SK-N-SH (cell line): ENCODE measurements around the gene ATP4A.

Experiments used
- EP300 ChIP-seq, 2 experiments: IDR thresholded peaks; 2 replicates each; pipeline versions ENCODE4 v1.4.0 to v1.6.1; 2012; ENCODE audit warnings: borderline replicate concordance in 1 of 2, low read depth in 1 of 2, low read length in 1 of 2
- FOXJ3 ChIP-seq: sonication (generic); formaldehyde crosslinking; IDR thresholded peaks from 2 replicates; pipeline ENCODE4 v1.5.1; 2020; ENCODE audit warnings: mild to moderate bottlenecking, missing genetic modification reagents
- POLR2AphosphoS5 ChIP-seq: IDR thresholded peaks from 2 replicates; pipeline ENCODE4 v1.6.1; 2012; ENCODE audit warnings: low read depth, low read length
- RAD21 ChIP-seq: IDR thresholded peaks from 2 replicates; pipeline ENCODE4 v1.6.1; 2012; ENCODE audit warnings: mild to moderate bottlenecking, low read length
- RXRA ChIP-seq: IDR thresholded peaks from 2 replicates; pipeline ENCODE4 v1.4.0; 2012; ENCODE audit warnings: low read depth, mild to moderate bottlenecking, borderline replicate concordance
- SIN3A ChIP-seq: IDR thresholded peaks from 2 replicates; pipeline ENCODE4 v1.6.1; 2012; ENCODE audit warnings: low read depth, mild to moderate bottlenecking, low read length, moderate library complexity, borderline replicate concordance
- TAF1 ChIP-seq: IDR thresholded peaks from 2 replicates; pipeline ENCODE4 v1.6.1; 2012; ENCODE audit warnings: low read depth, mild to moderate bottlenecking, low read length, moderate library complexity, borderline replicate concordance
- TF ChIP-seq, protein P1 (sequence below): fragments of 200-600 bp; sonication (generic); IDR thresholded peaks from 2 replicates; pipeline ENCODE4 v1.6.1; 2017; ENCODE audit warnings: antibody characterized with exemption, mild to moderate bottlenecking, moderate library complexity
- TF ChIP-seq, protein P2 (sequence below): IDR thresholded peaks from 2 replicates; pipeline ENCODE4 v1.4.0; 2012; ENCODE audit warnings: low read depth
- TF ChIP-seq, protein P3 (sequence below): fragments of 150-350 bp; IDR thresholded peaks from 2 replicates; pipeline ENCODE4 v1.6.1; 2017; ENCODE audit warnings: antibody characterized with exemption, low read length, low read depth, borderline replicate concordance

DNA sequence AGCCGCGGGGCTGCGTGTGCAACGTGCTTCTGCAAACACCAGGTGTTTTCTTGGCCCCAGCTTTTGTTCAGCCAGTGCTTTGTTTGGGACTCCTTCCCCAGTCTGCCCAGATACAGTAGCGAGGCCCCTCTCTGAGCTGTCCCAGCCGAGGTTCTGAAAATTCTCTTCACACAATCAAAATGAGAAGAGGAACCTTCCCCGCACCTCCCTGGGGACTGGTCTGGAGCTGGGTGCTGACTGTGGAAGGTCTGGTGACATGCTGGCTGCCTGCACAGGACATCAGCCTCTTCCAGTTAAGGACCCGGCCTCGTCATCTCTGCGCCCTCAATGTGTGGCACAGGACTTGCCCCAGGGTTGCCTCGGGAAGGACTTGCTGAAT, 4.2 kb downstream of the ATP4A start:
- TF ChIP-seq, protein P1, sequence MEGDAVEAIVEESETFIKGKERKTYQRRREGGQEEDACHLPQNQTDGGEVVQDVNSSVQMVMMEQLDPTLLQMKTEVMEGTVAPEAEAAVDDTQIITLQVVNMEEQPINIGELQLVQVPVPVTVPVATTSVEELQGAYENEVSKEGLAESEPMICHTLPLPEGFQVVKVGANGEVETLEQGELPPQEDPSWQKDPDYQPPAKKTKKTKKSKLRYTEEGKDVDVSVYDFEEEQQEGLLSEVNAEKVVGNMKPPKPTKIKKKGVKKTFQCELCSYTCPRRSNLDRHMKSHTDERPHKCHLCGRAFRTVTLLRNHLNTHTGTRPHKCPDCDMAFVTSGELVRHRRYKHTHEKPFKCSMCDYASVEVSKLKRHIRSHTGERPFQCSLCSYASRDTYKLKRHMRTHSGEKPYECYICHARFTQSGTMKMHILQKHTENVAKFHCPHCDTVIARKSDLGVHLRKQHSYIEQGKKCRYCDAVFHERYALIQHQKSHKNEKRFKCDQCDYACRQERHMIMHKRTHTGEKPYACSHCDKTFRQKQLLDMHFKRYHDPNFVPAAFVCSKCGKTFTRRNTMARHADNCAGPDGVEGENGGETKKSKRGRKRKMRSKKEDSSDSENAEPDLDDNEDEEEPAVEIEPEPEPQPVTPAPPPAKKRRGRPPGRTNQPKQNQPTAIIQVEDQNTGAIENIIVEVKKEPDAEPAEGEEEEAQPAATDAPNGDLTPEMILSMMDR = no peak
- TF ChIP-seq POLR2AphosphoS5 (no peak), RAD21 (no peak), EP300 (IDR thresholded peaks at IDR 0.05; ENCODE audit: borderline replicate concordance in 1 of 2, low read depth in 1 of 2, low read length in 1 of 2) (no peak), FOXJ3 (CRISPR knock-in tag) (no peak), RXRA (no peak), SIN3A (no peak), TAF1 (no peak)
- TF ChIP-seq, protein P2, sequence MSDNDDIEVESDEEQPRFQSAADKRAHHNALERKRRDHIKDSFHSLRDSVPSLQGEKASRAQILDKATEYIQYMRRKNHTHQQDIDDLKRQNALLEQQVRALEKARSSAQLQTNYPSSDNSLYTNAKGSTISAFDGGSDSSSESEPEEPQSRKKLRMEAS = no peak
- TF ChIP-seq, protein P3, sequence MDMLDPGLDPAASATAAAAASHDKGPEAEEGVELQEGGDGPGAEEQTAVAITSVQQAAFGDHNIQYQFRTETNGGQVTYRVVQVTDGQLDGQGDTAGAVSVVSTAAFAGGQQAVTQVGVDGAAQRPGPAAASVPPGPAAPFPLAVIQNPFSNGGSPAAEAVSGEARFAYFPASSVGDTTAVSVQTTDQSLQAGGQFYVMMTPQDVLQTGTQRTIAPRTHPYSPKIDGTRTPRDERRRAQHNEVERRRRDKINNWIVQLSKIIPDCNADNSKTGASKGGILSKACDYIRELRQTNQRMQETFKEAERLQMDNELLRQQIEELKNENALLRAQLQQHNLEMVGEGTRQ = no peak
